Activated CD8-positive, alpha-beta T cell treated with anti-CD3 and anti-CD28 coated beads for 36 hours (primary cell): ENCODE data around the gene NHLRC2. TPM values are rescaled to one million over a fixed set of nuclear protein-coding genes. Genes with fewer than 3 reads are reported as not detected.
"Not testable (repeated sequence)": the region's sequence is repeated elsewhere in the genome, so short reads cannot be mapped to it uniquely, and the experiment has no call there.

Experiments
- ATAC-seq: fragments of 200-7000 bp; cut with Tn5 transposase; one replicate; pipeline ENCODE4 v1.10.0; 2021; ENCODE audit warnings: mild to moderate bottlenecking, moderate library complexity
- CTCF ChIA-PET: fragments of 350-600 bp; sonication (Branson Sonifier 250); formaldehyde crosslinking; loops from one replicate; lab custom pipeline; 2021; ENCODE audit warnings: antibody characterized with exemption; lab: Charles Lee
- POLR2A ChIA-PET: fragments of 350-600 bp; sonication (Branson Sonifier 250); formaldehyde crosslinking; loops from one replicate; lab custom pipeline; 2021; ENCODE audit warnings: antibody characterized with exemption; lab: Charles Lee
- DNase-seq: peaks from one replicate; pipeline ENCODE4 v3.0.0-alpha.2; 2020
- H3K27ac Mint-ChIP-seq: one replicate; pipeline ENCODE4 v1.8.0; 2021; ENCODE audit warnings: mild to moderate bottlenecking, mixed read lengths
- H3K27me3 Mint-ChIP-seq: one replicate; pipeline ENCODE4 v1.8.0; 2021; ENCODE audit warnings: mixed read lengths
- H3K36me3 Mint-ChIP-seq: one replicate; pipeline ENCODE4 v1.8.0; 2021; ENCODE audit warnings: low read depth, mixed read lengths
- H3K4me1 Mint-ChIP-seq: one replicate; pipeline ENCODE4 v1.8.0; 2021; ENCODE audit warnings: low read depth, mixed read lengths
- H3K4me3 Mint-ChIP-seq: one replicate; pipeline ENCODE4 v1.8.0; 2021; ENCODE audit warnings: mild to moderate bottlenecking, moderate library complexity, mixed read lengths
- H3K9me3 Mint-ChIP-seq: one replicate; pipeline ENCODE4 v1.8.0; 2021; ENCODE audit warnings: mixed read lengths
- CTCF ChIP-seq: fragments of 200-600 bp; IDR thresholded peaks from one replicate; pipeline ENCODE4 v1.8.0; 2022; ENCODE audit warnings: antibody characterized with exemption, mild to moderate bottlenecking
- intact Hi-C: fragments of 100-400 bp; cut with micrococcal nuclease; formaldehyde crosslinking; loops from one replicate; pipeline ENCODE4 v1.10.0; 2022
- total RNA-seq, 2 experiments: library from RNA; stranded (reverse); gene quantifications; one replicate each; pipeline ENCODE4 v1.2.3, GENCODE V29; 2021

Gene NHLRC2
- total RNA-seq, 2 experiments from 2014 or later = 23.0 to 23.9 TPM

- TF ChIP-seq CTCF = no peak
- no peaks in the 10 kb centered on the region for H3K4me1 Mint-ChIP-seq
- ChIA-PET POLR2A (no interaction called here), CTCF (no interaction called here)
- no peak overlapping the region for H3K4me3 Mint-ChIP-seq
- no peaks in the 10 kb centered on the region for H3K9me3 Mint-ChIP-seq
- no peaks in the 10 kb centered on the region for H3K36me3 Mint-ChIP-seq
- ATAC-seq (no peak), DNase-seq (no peak)
- H3K27ac Mint-ChIP-seq = no peak overlapping the region
- no peaks in the 10 kb centered on the region for H3K27me3 Mint-ChIP-seq
- intact Hi-C loops = no loop called here
Measured at GRCh38 chr10:113820507-113820906, 34.0 kb upstream of the NHLRC2 start.

- CTCF ChIA-PET, H3K27ac Mint-ChIP-seq, H3K9me3 Mint-ChIP-seq, H3K4me3 Mint-ChIP-seq, DNase-seq, ATAC-seq, POLR2A ChIA-PET, H3K36me3 Mint-ChIP-seq, H3K4me1 Mint-ChIP-seq, H3K27me3 Mint-ChIP-seq, intact Hi-C loops: not testable (repeated sequence)
Measured at GRCh38 chr10:113821306-113821705, 33.2 kb upstream of the NHLRC2 start.

GRCh38 chr10:113822174-113822573, 32.3 kb upstream of the NHLRC2 start:
- TF ChIP-seq CTCF = no peak
- no peaks in the 10 kb centered on the region for H3K36me3 Mint-ChIP-seq
- DNase-seq = no peak
- no peaks in the 10 kb centered on the region for H3K9me3 Mint-ChIP-seq
- CTCF ChIA-PET = interaction anchor here (0.8 kb wide), 1 partner anchor 23 kb away, joined by 3 read pairs; no protein-coding TSS in a partner anchor
- H3K4me1 Mint-ChIP-seq = no peaks in the 10 kb centered on the region
- intact Hi-C loops = no loop called here
- H3K27ac Mint-ChIP-seq = no peak overlapping the region
- H3K27me3 Mint-ChIP-seq = no peaks in the 10 kb centered on the region
- POLR2A ChIA-PET = no interaction called here
- ATAC-seq = no peak
- no peak overlapping the region for H3K4me3 Mint-ChIP-seq

- ATAC-seq (no peak), DNase-seq (no peak)
- no peak overlapping the region for H3K4me3 Mint-ChIP-seq
- no peak overlapping the region for H3K27ac Mint-ChIP-seq
- TF ChIP-seq CTCF = no peak
- ChIA-PET POLR2A (interaction anchor here (0.8 kb wide), 1 partner anchor 11 kb away, joined by 3 read pairs; no protein-coding TSS in a partner anchor), CTCF (interaction anchor here (1.3 kb wide), 1 partner anchor 21 kb away, joined by 3 read pairs; no protein-coding TSS in a partner anchor)
- H3K9me3 Mint-ChIP-seq = no peaks in the 10 kb centered on the region
- intact Hi-C loops = no loop called here
- H3K36me3 Mint-ChIP-seq = no peaks in the 10 kb centered on the region
- H3K27me3 Mint-ChIP-seq = no peaks in the 10 kb centered on the region
- H3K4me1 Mint-ChIP-seq = no peaks in the 10 kb centered on the region
Measured at GRCh38 chr10:113823389-113823788, 31.1 kb upstream of the NHLRC2 start.

GRCh38 chr10:113825791-113826190, 28.7 kb upstream of the NHLRC2 start:
- ATAC-seq (no peak), DNase-seq (no peak)
- no peak for TF ChIP-seq CTCF
- POLR2A ChIA-PET = no interaction called here
- Mint-ChIP-seq H3K4me1 (no peaks in the 10 kb centered on the region), H3K9me3 (no peaks in the 10 kb centered on the region), H3K4me3 (no peak overlapping the region), H3K27me3 (no peaks in the 10 kb centered on the region), H3K27ac (no peak overlapping the region), H3K36me3 (no peaks in the 10 kb centered on the region)
- CTCF ChIA-PET = interaction anchor here (1.4 kb wide), 1 partner anchor 26 kb away, joined by 3 read pairs; no protein-coding TSS in a partner anchor
- intact Hi-C loops = no loop called here

- DNase-seq, H3K36me3 Mint-ChIP-seq, POLR2A ChIA-PET, H3K4me3 Mint-ChIP-seq, intact Hi-C loops, H3K27me3 Mint-ChIP-seq, ATAC-seq, CTCF ChIA-PET, H3K27ac Mint-ChIP-seq, H3K4me1 Mint-ChIP-seq, H3K9me3 Mint-ChIP-seq: not testable (repeated sequence)
Measured at GRCh38 chr10:113828567-113828966, 25.9 kb upstream of the NHLRC2 start.
